NCI-H345 (cell line): ENCODE results near the gene SH3GLB2.

Experiments
- DNase-seq: peaks from one replicate; lab custom pipeline; 2025; lab: John Stamatoyannopoulos, UW

Gene SH3GLB2

GRCh38 chr9:129028192-129028966 lies at the start of gene SH3GLB2:
SH3GLB2 (minus strand) TSS chr9:129028331; CDS start chr9:129028154, 177 bp downstream.
- peak; percentile 94 for DNase-seq

- no peak for DNase-seq
Observed at GRCh38 chr9:129077236-129077635, 49.1 kb upstream of the SH3GLB2 start.

GRCh38 chr9:129076640-129077037 lies 48.5 kb upstream of the SH3GLB2 start:
- no peak for DNase-seq

- DNase-seq = no peak
Observed at GRCh38 chr9:129075996-129076639, 48.0 kb upstream of the SH3GLB2 start.

GRCh38 chr9:129074106-129074505 lies 46.0 kb upstream of the SH3GLB2 start:
- DNase-seq = no peak

- DNase-seq = no peak
Observed at GRCh38 chr9:129073404-129073803, 45.3 kb upstream of the SH3GLB2 start.

- DNase-seq = no peak
Observed at GRCh38 chr9:129072171-129072570, 44.0 kb upstream of the SH3GLB2 start.

- DNase-seq = no peak
Observed at GRCh38 chr9:129071526-129072126, 43.5 kb upstream of the SH3GLB2 start.

GRCh38 chr9:129070696-129071525 lies 42.8 kb upstream of the SH3GLB2 start:
- no peak for DNase-seq

GRCh38 chr9:129069862-129070641 lies 41.9 kb upstream of the SH3GLB2 start:
- DNase-seq = no peak

- no peak for DNase-seq
Observed at GRCh38 chr9:129068990-129069861, 41.1 kb upstream of the SH3GLB2 start.

- DNase-seq = no peak
Observed at GRCh38 chr9:129068110-129068509, 40.0 kb upstream of the SH3GLB2 start.

- DNase-seq = no peak
Observed at GRCh38 chr9:129064499-129064908, 36.4 kb upstream of the SH3GLB2 start.

- no peak for DNase-seq
Observed at GRCh38 chr9:129063061-129063460, 34.9 kb upstream of the SH3GLB2 start.

GRCh38 chr9:129060991-129061390 lies 32.9 kb upstream of the SH3GLB2 start:
- DNase-seq = no peak

- DNase-seq = no peak
Observed at GRCh38 chr9:129059796-129060785, 32.0 kb upstream of the SH3GLB2 start.

- DNase-seq = no peak
Observed at GRCh38 chr9:129058965-129059795, 31.0 kb upstream of the SH3GLB2 start.

GRCh38 chr9:129054163-129054851 lies 26.2 kb upstream of the SH3GLB2 start:
- no peak for DNase-seq
